NCI-H748 (cell line): ENCODE measurements around the gene CMTM5.
A peak's percentile ranks its signal among the peaks of the same experiment; 100 is the strongest.
"Not testable (repeated sequence)": the region's sequence is repeated elsewhere in the genome, so short reads cannot be mapped to it uniquely, and the experiment has no call there.

ENCODE experiments used
- DNase-seq: peaks from one replicate; lab custom pipeline; 2025; ENCODE audit not compliant: unreplicated experiment; lab: John Stamatoyannopoulos, UW

Gene CMTM5

DNA sequence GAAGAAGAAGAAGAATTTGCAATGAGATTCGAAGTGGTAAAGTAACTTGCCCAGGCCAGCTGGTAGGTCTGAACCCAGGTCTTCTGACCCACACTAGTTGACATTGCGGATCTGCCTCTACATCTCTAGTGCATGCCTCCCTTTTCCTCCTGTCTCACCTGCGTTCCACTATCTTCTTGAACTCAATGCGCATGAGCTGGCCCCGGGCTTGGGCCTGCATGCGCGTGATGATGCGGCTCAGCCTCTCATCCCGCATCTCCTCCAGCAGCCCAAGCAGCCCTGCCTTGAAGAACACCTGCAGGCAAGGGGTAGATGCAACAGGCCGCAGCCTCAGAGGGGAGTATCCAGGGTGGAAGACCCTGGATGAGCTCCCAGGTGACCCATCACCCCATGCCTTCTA lies 19.3 kb downstream of the CMTM5 start:
- DNase-seq: no peak

- DNase-seq: no peak
Observed at GRCh38 chr14:23396781-23397407, 20.0 kb downstream of the CMTM5 start.

GRCh38 chr14:23398348-23398747 lies 21.5 kb downstream of the CMTM5 start:
- peak; percentile 22 for DNase-seq

- no peak for DNase-seq
Observed at GRCh38 chr14:23399136-23399535, 22.3 kb downstream of the CMTM5 start.

- DNase-seq: no peak
Observed at GRCh38 chr14:23399591-23399990, 22.7 kb downstream of the CMTM5 start.

DNA sequence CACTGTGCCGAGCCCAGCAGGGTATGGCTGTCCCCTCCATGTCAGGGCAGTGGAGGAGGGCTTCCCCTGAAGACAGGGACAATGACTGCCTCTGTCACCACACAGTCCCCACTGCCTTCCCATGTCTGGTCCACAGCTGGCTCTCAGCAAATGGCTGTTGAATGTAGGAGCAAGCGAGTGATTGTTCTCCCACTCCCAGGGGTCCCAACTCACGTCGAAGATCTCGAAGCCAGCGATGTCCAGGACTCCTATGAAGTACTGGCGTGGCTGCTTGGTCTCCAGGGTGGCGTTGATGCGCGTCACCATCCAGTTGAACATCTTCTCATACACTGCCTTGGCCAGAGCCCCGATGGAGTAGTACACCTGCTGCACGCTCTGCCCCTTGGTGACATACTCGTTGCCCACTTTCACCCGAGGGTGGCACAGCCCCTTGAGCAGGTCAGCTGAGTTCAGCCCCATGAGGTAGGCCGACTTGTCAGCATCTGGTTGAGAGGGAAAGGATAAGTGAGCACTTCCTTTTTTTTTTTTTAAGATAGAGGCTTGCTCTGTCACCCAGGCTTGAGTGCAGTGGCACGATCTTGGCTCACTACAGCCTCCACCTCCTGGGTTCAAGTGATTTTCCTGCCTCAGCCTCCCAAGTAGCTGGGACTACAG lies 23.8 kb downstream of the CMTM5 start:
- DNase-seq: not testable (repeated sequence)

- no peak for DNase-seq
Observed at GRCh38 chr14:23401291-23401690, 24.4 kb downstream of the CMTM5 start.

- no peak for DNase-seq
Observed at GRCh38 chr14:23402296-23403138, 25.7 kb downstream of the CMTM5 start.

DNA sequence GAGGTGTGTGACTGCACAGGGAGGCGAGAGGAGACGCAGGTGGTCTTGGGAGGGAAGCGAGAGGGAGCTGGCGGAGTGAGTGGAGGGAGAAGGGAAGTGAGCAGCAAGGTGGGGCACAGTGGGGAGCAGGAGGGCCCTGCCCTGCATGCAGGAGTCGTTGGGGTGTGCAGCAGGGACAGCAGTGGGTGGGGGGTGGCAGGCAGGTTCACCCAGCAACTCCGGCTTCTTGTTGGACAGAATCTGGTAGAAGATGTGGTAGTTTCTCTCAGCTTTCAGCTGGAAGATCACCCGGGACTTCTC lies 26.2 kb downstream of the CMTM5 start:
- no peak for DNase-seq

GRCh38 chr14:23403908-23404307 lies 27.1 kb downstream of the CMTM5 start:
- DNase-seq: no peak

DNA sequence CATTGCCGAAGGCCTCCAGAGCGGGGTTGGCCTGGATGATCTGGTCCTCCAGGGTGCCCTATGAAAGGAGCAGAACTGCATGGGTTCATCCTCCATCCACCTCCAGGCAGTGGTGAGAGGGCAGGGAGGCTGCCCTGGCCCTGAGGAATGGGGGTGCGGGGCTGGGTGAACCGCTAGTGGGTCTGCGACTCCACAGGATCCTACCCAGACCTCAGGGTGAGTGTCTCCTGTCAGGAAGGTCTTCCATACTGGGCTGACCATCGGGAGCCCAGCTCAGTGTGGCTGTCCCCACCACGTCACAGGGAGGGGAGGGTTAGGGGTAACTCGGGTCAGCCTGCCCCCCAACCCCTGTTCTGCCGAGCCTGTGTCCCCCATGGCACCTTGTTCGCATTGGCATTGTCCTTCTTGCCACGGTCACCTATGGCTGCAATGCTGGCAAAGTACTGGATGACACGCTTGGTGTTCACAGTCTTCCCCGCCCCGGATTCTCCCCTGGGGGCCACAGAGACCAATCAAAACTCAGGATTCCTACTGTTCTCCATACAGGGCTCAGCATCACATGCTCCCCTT lies 27.6 kb downstream of the CMTM5 start:
- DNase-seq: no peak

- no peak for DNase-seq
Observed at GRCh38 chr14:23405096-23405495, 28.2 kb downstream of the CMTM5 start.

DNA sequence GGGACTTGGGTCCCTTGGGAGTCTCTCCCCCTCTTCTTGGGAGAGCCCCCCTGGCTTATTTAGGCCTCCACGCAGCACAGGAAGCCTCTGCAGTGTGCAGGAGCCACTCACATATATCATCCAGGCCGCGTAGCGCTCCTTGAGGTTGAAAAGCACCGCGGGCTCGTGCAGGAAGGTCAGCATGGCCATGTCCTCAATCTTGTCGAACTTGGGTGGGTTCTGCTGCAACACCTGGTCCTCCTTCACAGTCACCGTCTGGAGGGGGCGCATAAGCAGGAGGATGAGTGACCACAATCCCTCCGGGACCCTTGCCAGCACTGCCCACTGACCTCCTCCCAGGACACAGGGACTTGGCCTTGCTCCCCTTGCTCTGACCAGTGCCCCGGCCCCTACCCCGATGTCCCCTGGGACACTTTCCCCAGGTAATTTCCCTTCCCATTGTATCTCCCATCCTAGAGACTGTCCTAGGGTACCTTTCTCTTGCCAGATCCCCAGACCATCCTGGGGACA lies 28.7 kb downstream of the CMTM5 start:
- no peak for DNase-seq

DNA sequence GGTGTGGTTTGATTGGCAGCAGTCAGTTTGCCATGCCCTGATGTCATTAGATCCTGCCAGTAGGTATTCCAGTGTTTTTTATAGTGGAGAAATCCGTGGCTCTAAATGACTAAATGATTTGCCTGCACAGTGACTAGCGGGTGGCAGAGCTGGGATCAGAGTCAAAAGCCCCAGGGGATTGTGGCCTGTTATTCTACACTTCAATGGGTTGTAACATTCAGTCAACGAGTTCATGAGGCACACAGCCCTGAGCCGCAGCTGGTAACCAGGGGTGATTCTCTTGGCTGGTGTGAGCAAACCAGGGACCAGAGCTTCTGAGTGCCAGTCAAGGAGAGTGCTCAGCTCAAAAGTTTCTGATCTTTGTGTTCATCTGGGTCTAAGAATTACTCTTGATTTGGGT lies 29.4 kb downstream of the CMTM5 start:
- no peak for DNase-seq

GRCh38 chr14:23406725-23407355 lies 30.0 kb downstream of the CMTM5 start:
- no peak for DNase-seq

DNA sequence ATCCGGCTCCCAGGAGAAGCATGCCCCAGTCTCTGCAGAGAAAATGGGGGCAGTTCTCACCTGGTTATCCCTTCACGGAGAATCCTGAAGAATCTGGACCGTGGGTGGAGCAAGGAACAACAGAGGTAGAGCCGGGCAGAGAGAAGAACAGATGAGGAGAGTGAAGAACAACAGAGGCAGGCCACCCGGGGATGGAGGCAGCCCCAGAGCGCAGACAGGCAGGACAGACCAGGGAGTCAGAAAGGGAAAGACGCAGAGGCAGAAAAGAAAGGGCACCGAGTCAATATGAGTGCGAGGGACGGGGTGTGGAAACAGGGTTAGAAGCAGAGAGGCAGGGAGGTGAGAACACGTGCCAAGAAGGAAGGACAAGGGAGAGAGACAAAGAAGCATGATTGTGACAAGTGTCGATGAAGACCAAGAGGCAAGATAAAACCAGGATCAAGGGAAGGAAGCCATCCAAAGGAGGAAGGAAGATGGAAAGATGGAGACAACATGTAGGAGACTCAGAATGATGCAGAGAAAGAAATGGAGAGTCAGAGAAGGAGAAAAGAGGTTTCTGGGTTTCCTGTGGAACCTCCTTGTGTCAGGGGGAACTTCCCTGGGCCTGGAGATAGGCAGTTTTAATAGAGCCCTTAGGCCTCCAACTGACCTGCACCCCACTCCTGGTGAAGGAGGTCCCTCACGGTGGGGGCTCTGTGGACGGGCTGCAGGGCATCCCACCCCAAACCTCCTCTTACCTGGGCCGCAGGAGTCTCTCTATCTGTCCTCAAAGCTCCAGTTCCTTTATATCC lies 30.9 kb downstream of the CMTM5 start, which contains the start of gene MYH6:
Gene MYH6 (minus strand): TSS at position 758 of the 791 bp plus-strand sequence. CDS start 1,050 bp downstream, outside the sequence.
- DNase-seq: no peak

DNA sequence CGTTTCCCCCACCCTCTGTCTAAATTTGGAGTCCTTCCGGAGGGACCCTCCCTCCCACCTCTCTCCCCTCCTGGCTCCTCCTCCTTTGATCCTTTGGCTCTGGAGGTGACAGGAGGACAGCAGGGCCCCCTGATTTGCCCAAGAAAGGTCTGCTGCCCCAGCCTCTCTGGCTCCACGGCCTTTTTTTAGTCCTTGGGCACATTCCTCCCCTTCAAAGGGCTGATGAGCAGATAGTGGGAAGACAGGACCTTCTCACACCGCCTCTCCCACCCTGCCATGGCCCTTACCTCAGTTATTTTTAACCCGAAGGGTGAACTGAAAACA lies 31.4 kb downstream of the CMTM5 start:
- DNase-seq: no peak

GRCh38 chr14:23409475-23409874 lies 32.6 kb downstream of the CMTM5 start:
- DNase-seq: no peak

DNA sequence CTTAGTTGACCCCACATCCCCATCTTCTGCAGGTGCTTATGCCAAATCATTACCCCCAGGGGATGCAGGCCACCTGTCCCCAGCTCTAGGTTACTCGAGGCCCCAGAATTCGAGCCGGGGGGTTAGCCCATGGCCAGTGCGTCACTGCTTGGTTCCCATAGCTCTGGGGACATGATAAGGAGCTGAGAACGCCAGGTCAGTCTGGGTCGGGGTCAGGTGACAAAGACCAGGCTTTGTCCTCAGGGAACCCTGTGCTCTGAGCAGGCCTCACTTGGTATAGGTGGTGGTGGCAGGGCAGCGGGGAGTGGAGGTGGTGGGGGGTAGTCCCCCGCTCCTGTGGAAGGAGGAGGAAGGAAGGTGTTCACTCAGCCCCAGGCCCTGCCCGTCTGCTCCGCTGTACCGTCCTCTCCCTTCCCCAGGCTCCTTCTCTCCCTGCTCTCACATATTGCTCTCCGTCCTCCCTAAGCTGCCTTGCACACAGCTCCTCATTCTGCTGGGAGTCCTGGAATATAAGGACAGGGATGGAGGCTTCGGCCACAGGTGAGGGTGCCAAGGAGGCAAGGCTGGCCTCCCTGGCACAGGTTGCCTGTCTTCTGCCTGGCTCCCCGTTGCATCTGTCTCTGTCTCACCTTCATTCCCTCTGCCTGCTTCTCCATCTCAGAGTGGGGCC lies 33.3 kb downstream of the CMTM5 start:
- no peak for DNase-seq
